Measurements from ENCODE around the gene ZDHHC11.
"Not testable (repeated sequence)": the region's sequence is repeated elsewhere in the genome, so short reads cannot be mapped to it uniquely, and the experiment has no call there.

ZDHHC11 gene

GRCh38 chr5:761854-762710, 88.7 kb downstream of the ZDHHC11 start:
- DNase-seq (ENCODE audit: low read depth in 2 of 2): no peak

GRCh38 chr5:761059-761771, 89.6 kb downstream of the ZDHHC11 start:
- DNase-seq (ENCODE audit: low read depth in 2 of 2): no peak

GRCh38 chr5:760363-761058, 90.3 kb downstream of the ZDHHC11 start:
- no peak for DNase-seq (ENCODE audit: low read depth in 2 of 2)

- DNase-seq (ENCODE audit: low read depth in 2 of 2): no peak
Observed at GRCh38 chr5:759781-760362, 90.9 kb downstream of the ZDHHC11 start.

GRCh38 chr5:759111-759751, 91.6 kb downstream of the ZDHHC11 start:
- DNase-seq (ENCODE audit: low read depth in 2 of 2): no peak

- no peak for DNase-seq (ENCODE audit: low read depth in 2 of 2)
Observed at GRCh38 chr5:758698-759053, 92.1 kb downstream of the ZDHHC11 start.

GRCh38 chr5:757931-758697, 92.7 kb downstream of the ZDHHC11 start:
- DNase-seq (ENCODE audit: low read depth in 2 of 2): no peak

- no peak for DNase-seq (ENCODE audit: low read depth in 2 of 2)
Observed at GRCh38 chr5:757346-757930, 93.3 kb downstream of the ZDHHC11 start.

GRCh38 chr5:756865-757345, 93.9 kb downstream of the ZDHHC11 start:
- DNase-seq (ENCODE audit: low read depth in 2 of 2): no peak

- DNase-seq (ENCODE audit: low read depth in 2 of 2): no peak
Observed at GRCh38 chr5:756171-756570, 94.6 kb downstream of the ZDHHC11 start.

- not testable (repeated sequence) for DNase-seq (ENCODE audit: low read depth in 2 of 2)
Observed at GRCh38 chr5:754143-754632, 96.6 kb downstream of the ZDHHC11 start.

GRCh38 chr5:753567-754142, 97.1 kb downstream of the ZDHHC11 start:
- DNase-seq (ENCODE audit: low read depth in 2 of 2): not testable (repeated sequence)

- not testable (repeated sequence) for DNase-seq (ENCODE audit: low read depth in 2 of 2)
Observed at GRCh38 chr5:752532-753115, 98.2 kb downstream of the ZDHHC11 start.

GRCh38 chr5:751992-752391, 98.8 kb downstream of the ZDHHC11 start:
- DNase-seq (ENCODE audit: low read depth in 2 of 2): not testable (repeated sequence)

- no peak for DNase-seq (ENCODE audit: low read depth in 2 of 2)
Observed at GRCh38 chr5:751496-751895, 99.3 kb downstream of the ZDHHC11 start.

GRCh38 chr5:750226-750625, 100.6 kb downstream of the ZDHHC11 start:
- not testable (repeated sequence) for DNase-seq (ENCODE audit: low read depth in 2 of 2)

GRCh38 chr5:749101-749670, 101.6 kb downstream of the ZDHHC11 start:
- no peak for DNase-seq (ENCODE audit: low read depth in 2 of 2)

GRCh38 chr5:748011-748980, 102.5 kb downstream of the ZDHHC11 start:
- not testable (repeated sequence) for DNase-seq (ENCODE audit: low read depth in 2 of 2)

Measured in stimulated activated CD8-positive, alpha-beta memory T cell treated with anti-CD3 and anti-CD28 coated beads, Interleukin-7, amount 100 ng/mL, for 1 hour (primary cell).